SK-N-MC (cell line): ENCODE data around the gene APPL1.

ENCODE experiments used
- DNase-seq: peaks from one replicate; pipeline ENCODE4 v3.0.0-alpha.2; 2011; ENCODE audit warnings: low read depth, low spot score
- H3K27ac ChIP-seq: fragments of 200-600 bp; sonication (generic); 2 replicates; pipeline ENCODE4 v1.5.1; 2016; ENCODE audit warnings: mixed run types
- H3K36me3 ChIP-seq: fragments of 200-600 bp; sonication (generic); 2 replicates; pipeline ENCODE4 v1.6.1; 2017; ENCODE audit warnings: antibody characterized with exemption, low read length, mixed read lengths; ENCODE audit not compliant: insufficient read depth
- H3K4me3 ChIP-seq: fragments of 200-600 bp; sonication (generic); 2 replicates; pipeline ENCODE4 v1.5.1; 2016
- H3K9ac ChIP-seq: fragments of 200-600 bp; sonication (generic); 2 replicates; pipeline ENCODE4 v1.8.0; 2017; ENCODE audit warnings: mixed run types, mixed read lengths; ENCODE audit not compliant: insufficient read length
- H3K9me3 ChIP-seq: fragments of 200-600 bp; sonication (generic); 2 replicates; pipeline ENCODE4 v1.6.1; 2017; ENCODE audit warnings: low read depth, mild to moderate bottlenecking, antibody characterized with exemption, low read length, moderate library complexity, mixed read lengths
- EZH2 ChIP-seq: fragments of 200-600 bp; sonication (generic); IDR thresholded peaks from one replicate; pipeline ENCODE4 v1.6.1; 2017; ENCODE audit warnings: antibody characterized with exemption
- FOXP2 ChIP-seq: optimal IDR thresholded peaks from 2 replicates; pipeline ENCODE3; 2011; ENCODE audit warnings: mild to moderate bottlenecking, moderate library complexity; ENCODE audit not compliant: insufficient read depth; ENCODE audit errors: extremely low read length, control extremely low read depth
- POLR2AphosphoS5 ChIP-seq: IDR thresholded peaks from 2 replicates; pipeline ENCODE4 v1.6.1; 2012; ENCODE audit warnings: mild to moderate bottlenecking, low read depth, low read length, borderline replicate concordance

Gene APPL1

GRCh38 chr3:57221883-57222282 lies 5.6 kb upstream of the APPL1 start:
- H3K4me3 ChIP-seq, result no peak overlapping the region
- TF ChIP-seq FOXP2, result no peak
- TF ChIP-seq POLR2AphosphoS5, result no peak
- TF ChIP-seq EZH2, result no peak
- no peaks in the 10 kb centered on the region for H3K36me3 ChIP-seq
- no peaks in the 10 kb centered on the region for H3K9me3 ChIP-seq
- no peak overlapping the region for H3K9ac ChIP-seq
- H3K27ac ChIP-seq, result no peak overlapping the region
- DNase-seq, result no peak

- Histone ChIP-seq H3K36me3 (no peaks in the 10 kb centered on the region), H3K4me3 (peak overlapping the region; percentile 28; the same call in 1 of the 2 replicates), H3K9me3 (no peaks in the 10 kb centered on the region), H3K27ac (no peak overlapping the region), H3K9ac (no peak overlapping the region)
- peak; percentile 35 for DNase-seq
- TF ChIP-seq EZH2, result no peak
- TF ChIP-seq POLR2AphosphoS5, result no peak; the same call in 1 of the 2 replicates
- TF ChIP-seq FOXP2, result no peak
Measured at GRCh38 chr3:57224856-57225255, 2.7 kb upstream of the APPL1 start.

GRCh38 chr3:57226176-57226575 lies 1.4 kb upstream of the APPL1 start:
- DNase-seq, result no peak
- TF ChIP-seq POLR2AphosphoS5 (no peak), FOXP2 (no peak), EZH2 (no peak)
- Histone ChIP-seq H3K9ac (no peak overlapping the region), H3K9me3 (no peaks in the 10 kb centered on the region), H3K4me3 (no peak overlapping the region), H3K27ac (no peak overlapping the region), H3K36me3 (no peaks in the 10 kb centered on the region)

GRCh38 chr3:57227930-57228751 lies 612 bp downstream of the APPL1 start:
- Histone ChIP-seq H3K9me3 (no peaks in the 10 kb centered on the region), H3K27ac (no peak overlapping the region)
- DNase-seq, result no peak

GRCh38 chr3:57230006-57230405 lies 2.5 kb downstream of the APPL1 start:
- Histone ChIP-seq H3K36me3 (no peaks in the 10 kb centered on the region), H3K4me3 (no peak overlapping the region), H3K9ac (no peak overlapping the region), H3K9me3 (no peaks in the 10 kb centered on the region), H3K27ac (no peak overlapping the region)
- TF ChIP-seq EZH2 (no peak), FOXP2 (no peak), POLR2AphosphoS5 (no peak)
- no peak for DNase-seq

More at GRCh38 chr3:57227930-57228751, 612 bp downstream of the APPL1 start:
- no peak for TF ChIP-seq FOXP2
- Histone ChIP-seq H3K4me3 (peak overlapping the region; percentile 90), H3K9ac (peak overlapping the region; percentile 65), H3K36me3 (no peaks in the 10 kb centered on the region)

GRCh38 chr3:57233799-57234198 lies 6.3 kb downstream of the APPL1 start:
- H3K27ac ChIP-seq, result no peak overlapping the region
- no peaks in the 10 kb centered on the region for H3K9me3 ChIP-seq
- H3K36me3 ChIP-seq, result peaks cover 9% of the 10 kb centered on the region
- DNase-seq, result no peak
- no peak overlapping the region for H3K4me3 ChIP-seq
- TF ChIP-seq FOXP2 (no peak), POLR2AphosphoS5 (no peak), EZH2 (no peak)
- H3K9ac ChIP-seq, result no peak overlapping the region

GRCh38 chr3:57234613-57235575 lies 7.4 kb downstream of the APPL1 start:
- H3K27ac ChIP-seq, result no peak overlapping the region
- DNase-seq, result no peak
- TF ChIP-seq POLR2AphosphoS5 (no peak), FOXP2 (no peak), EZH2 (no peak)

GRCh38 chr3:57244946-57245345 lies 17.4 kb downstream of the APPL1 start:
- DNase-seq, result no peak
- no peaks in the 10 kb centered on the region for H3K9me3 ChIP-seq
- peaks cover 16% of the 10 kb centered on the region; the same call in 1 of the 2 replicates for H3K36me3 ChIP-seq
- TF ChIP-seq EZH2 (no peak), POLR2AphosphoS5 (no peak), FOXP2 (no peak)
- no peak overlapping the region for H3K9ac ChIP-seq
- no peak overlapping the region for H3K4me3 ChIP-seq
- H3K27ac ChIP-seq, result no peak overlapping the region

More at GRCh38 chr3:57234613-57235575, 7.4 kb downstream of the APPL1 start:
- Histone ChIP-seq H3K36me3 (peaks cover 18% of the 10 kb centered on the region), H3K9ac (no peak overlapping the region), H3K9me3 (no peaks in the 10 kb centered on the region), H3K4me3 (no peak overlapping the region)
